Measurements from ENCODE around the gene SHISA2.

DNA sequence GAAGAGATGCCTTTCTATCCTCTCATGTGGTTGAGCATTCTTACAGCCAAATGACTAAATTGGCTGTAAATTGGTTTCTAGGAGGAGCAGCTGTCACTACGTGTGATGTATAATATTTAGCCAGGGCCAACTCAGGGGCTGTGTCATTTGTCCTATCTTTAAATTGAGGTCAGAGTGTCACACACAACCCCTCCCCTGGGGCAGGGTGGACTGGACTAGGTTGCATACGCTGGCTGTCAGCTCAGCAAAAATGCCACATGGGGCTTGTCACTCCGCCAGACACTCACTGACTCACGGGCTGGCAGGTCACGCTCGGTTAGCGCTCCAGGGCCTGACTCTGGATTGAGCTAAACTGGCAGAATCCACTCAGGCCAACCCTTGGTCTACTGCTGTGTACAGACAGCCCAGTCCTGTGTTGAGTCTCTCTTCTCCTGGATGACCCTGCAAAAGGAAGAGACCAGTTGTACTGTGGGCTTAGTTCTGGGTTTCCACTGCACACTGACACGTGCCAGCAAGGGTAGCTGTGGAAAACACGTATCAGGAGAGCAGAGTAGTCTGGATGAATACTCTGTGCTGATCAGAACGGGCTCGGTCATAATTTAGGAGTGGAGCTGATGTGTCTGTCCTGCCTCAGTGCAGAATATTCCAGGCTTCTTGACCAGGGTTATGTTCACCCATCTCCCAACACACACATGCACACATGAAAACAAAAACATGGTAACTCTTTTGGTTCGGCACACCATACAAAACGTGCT lies 29.1 kb downstream of the SHISA2 start:
- TF ChIP-seq HDAC2 (IDR thresholded peaks at IDR 0.05) (no peak), CEBPB (IDR thresholded peaks at IDR 0.05) (no peak), ELK1 (IDR thresholded peaks at IDR 0.05; ENCODE audit: low read depth, low read length) (no peak)
